SK-N-SH (cell line): ENCODE results near the gene SMCP.

Source experiments
- POLR2AphosphoS5 ChIP-seq: IDR thresholded peaks from 2 replicates; pipeline ENCODE4 v1.6.1; 2012; ENCODE audit warnings: low read depth, low read length
- TF ChIP-seq, protein P1 (sequence below): fragments of 200-600 bp; sonication (generic); IDR thresholded peaks from 2 replicates; pipeline ENCODE4 v1.6.1; 2017; ENCODE audit warnings: antibody characterized with exemption, mild to moderate bottlenecking, moderate library complexity
- TF ChIP-seq, protein P2 (sequence below): fragments of 150-350 bp; IDR thresholded peaks from 2 replicates; pipeline ENCODE4 v1.6.1; 2017; ENCODE audit warnings: antibody characterized with exemption, low read length, low read depth, borderline replicate concordance

DNA sequence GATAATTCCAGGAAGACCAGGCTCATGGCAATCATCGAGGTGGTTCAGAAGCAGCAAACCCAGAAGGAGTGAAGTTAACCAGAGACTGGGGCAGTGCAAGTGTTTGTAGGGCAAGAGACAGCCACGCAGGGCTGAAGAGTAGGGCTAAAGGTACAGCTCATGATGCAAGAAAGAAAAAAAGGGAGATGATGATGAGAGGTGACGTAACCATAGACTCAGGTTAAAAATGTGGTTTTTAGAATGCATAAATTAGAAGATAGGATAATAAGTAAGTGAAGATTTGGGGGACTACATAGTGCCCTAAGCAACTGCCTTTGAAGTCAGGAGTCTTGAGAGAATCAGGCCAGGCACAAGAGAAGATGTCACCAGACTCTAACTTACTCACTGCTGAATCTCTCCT lies 18.0 kb upstream of the SMCP start:
- TF ChIP-seq, protein P1, sequence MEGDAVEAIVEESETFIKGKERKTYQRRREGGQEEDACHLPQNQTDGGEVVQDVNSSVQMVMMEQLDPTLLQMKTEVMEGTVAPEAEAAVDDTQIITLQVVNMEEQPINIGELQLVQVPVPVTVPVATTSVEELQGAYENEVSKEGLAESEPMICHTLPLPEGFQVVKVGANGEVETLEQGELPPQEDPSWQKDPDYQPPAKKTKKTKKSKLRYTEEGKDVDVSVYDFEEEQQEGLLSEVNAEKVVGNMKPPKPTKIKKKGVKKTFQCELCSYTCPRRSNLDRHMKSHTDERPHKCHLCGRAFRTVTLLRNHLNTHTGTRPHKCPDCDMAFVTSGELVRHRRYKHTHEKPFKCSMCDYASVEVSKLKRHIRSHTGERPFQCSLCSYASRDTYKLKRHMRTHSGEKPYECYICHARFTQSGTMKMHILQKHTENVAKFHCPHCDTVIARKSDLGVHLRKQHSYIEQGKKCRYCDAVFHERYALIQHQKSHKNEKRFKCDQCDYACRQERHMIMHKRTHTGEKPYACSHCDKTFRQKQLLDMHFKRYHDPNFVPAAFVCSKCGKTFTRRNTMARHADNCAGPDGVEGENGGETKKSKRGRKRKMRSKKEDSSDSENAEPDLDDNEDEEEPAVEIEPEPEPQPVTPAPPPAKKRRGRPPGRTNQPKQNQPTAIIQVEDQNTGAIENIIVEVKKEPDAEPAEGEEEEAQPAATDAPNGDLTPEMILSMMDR, result no peak
- TF ChIP-seq POLR2AphosphoS5, result no peak
- TF ChIP-seq, protein P2, sequence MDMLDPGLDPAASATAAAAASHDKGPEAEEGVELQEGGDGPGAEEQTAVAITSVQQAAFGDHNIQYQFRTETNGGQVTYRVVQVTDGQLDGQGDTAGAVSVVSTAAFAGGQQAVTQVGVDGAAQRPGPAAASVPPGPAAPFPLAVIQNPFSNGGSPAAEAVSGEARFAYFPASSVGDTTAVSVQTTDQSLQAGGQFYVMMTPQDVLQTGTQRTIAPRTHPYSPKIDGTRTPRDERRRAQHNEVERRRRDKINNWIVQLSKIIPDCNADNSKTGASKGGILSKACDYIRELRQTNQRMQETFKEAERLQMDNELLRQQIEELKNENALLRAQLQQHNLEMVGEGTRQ, result no peak
